Right lobe of liver (tissue), 4 donors: Measurements from ENCODE around the gene CREBL2.

ENCODE experiments used
- POLR2A ChIP-seq: fragments of 450-650 bp; IDR thresholded peaks from one replicate; pipeline ENCODE4 v1.6.1; 2017; ENCODE audit warnings: antibody characterized with exemption, mild to moderate bottlenecking
- TF ChIP-seq, protein P1 (sequence below), 4 donors: fragments of 200-600 bp in 3 of 4; fragments of 450-650 bp in 1 of 4; IDR thresholded peaks; one replicate each; pipeline versions ENCODE4 v1.5.1 to v1.8.0; 2016 to 2022; ENCODE audit warnings: antibody characterized with exemption in 4 of 4, mild to moderate bottlenecking in 2 of 4
- donor health status: DM: no; HTN: no; CAD: no.
- donor health status: DM: no; HTN: no; CAD: no.
- donor health status: DM: no; HTN: yes; CAD: no.

DNA sequence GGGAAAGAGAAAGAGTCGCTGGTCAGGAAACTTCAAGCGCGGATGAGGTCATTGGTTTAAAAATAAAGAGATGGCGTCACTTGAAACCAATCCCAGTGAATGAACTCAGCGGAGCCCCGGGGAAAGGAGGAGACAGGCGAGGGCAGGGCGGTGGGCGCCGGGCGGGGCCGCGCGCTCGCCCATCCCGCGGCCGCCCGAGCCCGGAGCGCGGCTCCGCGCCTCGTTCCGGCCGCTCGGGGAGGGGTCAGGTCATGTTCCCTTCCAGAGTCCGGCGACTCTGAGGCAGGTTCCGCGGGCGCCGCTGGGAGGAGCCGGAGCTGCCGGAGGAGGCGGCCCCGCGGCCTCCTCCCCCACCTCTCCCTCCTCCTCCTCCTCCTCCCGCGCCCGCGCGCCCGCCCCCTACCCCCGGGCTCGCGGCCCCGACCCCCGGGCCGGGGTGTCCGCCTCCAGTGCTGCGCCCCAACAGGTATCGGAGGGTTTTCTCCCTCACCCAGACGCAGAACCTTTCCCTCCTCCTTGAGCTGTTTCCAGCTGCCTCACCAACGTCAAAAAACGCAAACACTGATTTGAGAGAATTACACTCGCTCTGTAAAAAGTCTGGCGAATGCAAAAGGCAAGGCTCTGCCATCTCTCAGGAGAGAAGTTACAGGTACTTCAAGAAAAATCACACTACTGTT is 49.0 kb upstream of the CREBL2 start, which contains the start of gene DUSP16:
- TF ChIP-seq, protein P1, sequence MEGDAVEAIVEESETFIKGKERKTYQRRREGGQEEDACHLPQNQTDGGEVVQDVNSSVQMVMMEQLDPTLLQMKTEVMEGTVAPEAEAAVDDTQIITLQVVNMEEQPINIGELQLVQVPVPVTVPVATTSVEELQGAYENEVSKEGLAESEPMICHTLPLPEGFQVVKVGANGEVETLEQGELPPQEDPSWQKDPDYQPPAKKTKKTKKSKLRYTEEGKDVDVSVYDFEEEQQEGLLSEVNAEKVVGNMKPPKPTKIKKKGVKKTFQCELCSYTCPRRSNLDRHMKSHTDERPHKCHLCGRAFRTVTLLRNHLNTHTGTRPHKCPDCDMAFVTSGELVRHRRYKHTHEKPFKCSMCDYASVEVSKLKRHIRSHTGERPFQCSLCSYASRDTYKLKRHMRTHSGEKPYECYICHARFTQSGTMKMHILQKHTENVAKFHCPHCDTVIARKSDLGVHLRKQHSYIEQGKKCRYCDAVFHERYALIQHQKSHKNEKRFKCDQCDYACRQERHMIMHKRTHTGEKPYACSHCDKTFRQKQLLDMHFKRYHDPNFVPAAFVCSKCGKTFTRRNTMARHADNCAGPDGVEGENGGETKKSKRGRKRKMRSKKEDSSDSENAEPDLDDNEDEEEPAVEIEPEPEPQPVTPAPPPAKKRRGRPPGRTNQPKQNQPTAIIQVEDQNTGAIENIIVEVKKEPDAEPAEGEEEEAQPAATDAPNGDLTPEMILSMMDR (IDR thresholded peaks at IDR 0.05), result peak; percentile 9 to 37 (median 20)
- TF ChIP-seq POLR2A, result peak; percentile 94
